Breast epithelium (tissue), 4 donors: Measurements from ENCODE around the gene ABCA3. TPM values are rescaled to one million over a fixed set of nuclear protein-coding genes. Genes with fewer than 3 reads are reported as not detected.

Experiments used
- DNase-seq, 2 donors: peaks; one replicate each; pipeline ENCODE4 v3.0.0-alpha.2; 2019; ENCODE audit warnings: low spot score in 2 of 2
- H3K27ac ChIP-seq, 2 donors: fragments of 200-600 bp; sonication (generic) in 1 of 2; one replicate each; pipeline ENCODE4 v1.5.1; 2016 to 2019; ENCODE audit warnings: mild to moderate bottlenecking in 1 of 2
- H3K27me3 ChIP-seq, 2 donors: fragments of 200-600 bp; sonication (generic) in 1 of 2; one replicate each; pipeline versions ENCODE4 v1.5.1 to v1.6.0; 2017 to 2019; ENCODE audit warnings: control low read depth in 1 of 2, mild to moderate bottlenecking in 1 of 2
- H3K36me3 ChIP-seq: fragments of 200-600 bp; one replicate; pipeline ENCODE4 v1.5.1; 2019
- H3K4me1 ChIP-seq, 2 donors: fragments of 200-600 bp; sonication (generic); one replicate each; pipeline ENCODE4 v1.5.1; 2016 to 2019; ENCODE audit warnings: control low read depth in 1 of 2
- H3K4me3 ChIP-seq, 3 donors: fragments of 200-600 bp; sonication (generic); 1 replicate in 2 of 3; 2 replicates in 1 of 3; pipeline ENCODE4 v1.5.1; 2016 to 2019; ENCODE audit warnings: mild to moderate bottlenecking in 3 of 3, moderate library complexity in 2 of 3
- H3K9me3 ChIP-seq, 2 donors: fragments of 200-600 bp; sonication (generic) in 1 of 2; one replicate each; pipeline ENCODE4 v1.5.1; 2016 to 2019; ENCODE audit warnings: control low read depth in 1 of 2
- POLR2A ChIP-seq: fragments of 450-650 bp; IDR thresholded peaks from one replicate; pipeline ENCODE4 v1.6.1; 2016; ENCODE audit warnings: antibody characterized with exemption, mild to moderate bottlenecking, moderate library complexity
- POLR2AphosphoS5 ChIP-seq, 3 donors: sonication (generic); formaldehyde crosslinking; IDR thresholded peaks; one replicate each; pipeline ENCODE4 v1.6.1; 2017; ENCODE audit warnings: antibody characterized with exemption in 3 of 3
- intact Hi-C: fragments of 100-400 bp; cut with DNase I; formaldehyde crosslinking; loops from one replicate; pipeline ENCODE4 v1.15.1; 2023; ENCODE audit warnings: low total_unique reads
- total RNA-seq, 3 donors: library from RNA; depleted of rRNA; stranded (reverse); fragments of >200 nt; gene quantifications; one replicate each; pipeline ENCODE4 v1.1.0, GENCODE V29; 2016
- TF ChIP-seq, protein P1 (sequence below), 3 donors: fragments of 450-650 bp; IDR thresholded peaks; one replicate each; pipeline ENCODE4 v1.5.1; 2016 to 2017; ENCODE audit warnings: antibody characterized with exemption in 3 of 3, mild to moderate bottlenecking in 3 of 3, moderate library complexity in 3 of 3

The ABCA3 gene
- total RNA-seq, 3 donors from 2014 or later, result 6.2 to 7.8 (median 6.3) TPM

DNA sequence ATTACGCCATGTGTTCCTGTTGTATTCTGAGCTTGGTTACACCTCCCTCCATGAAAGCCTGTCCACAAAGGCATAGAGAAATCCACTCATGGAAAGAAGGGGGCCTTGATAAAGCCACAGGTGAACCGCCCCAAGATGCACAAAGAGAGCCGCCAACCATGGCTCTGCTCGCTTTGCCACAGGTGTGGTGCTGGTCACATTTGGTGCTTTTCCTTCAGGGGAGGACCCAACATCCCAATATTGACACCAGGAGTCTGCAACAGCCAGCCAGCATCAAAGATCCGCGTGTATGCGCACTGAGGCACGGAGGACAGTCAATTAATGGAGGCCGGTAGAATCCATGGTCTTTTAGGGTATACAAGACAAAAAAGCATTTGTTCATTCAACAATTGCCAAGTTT lies 7.3 kb downstream of the ABCA3 start:
- H3K4me1 ChIP-seq, result no peaks in the 10 kb centered on the region
- no peaks in the 10 kb centered on the region for H3K27me3 ChIP-seq
- no peak overlapping the region for H3K4me3 ChIP-seq
- TF ChIP-seq POLR2A, result no peak
- TF ChIP-seq POLR2AphosphoS5 (IDR thresholded peaks at IDR 0.05), result no peak
- TF ChIP-seq, protein P1, sequence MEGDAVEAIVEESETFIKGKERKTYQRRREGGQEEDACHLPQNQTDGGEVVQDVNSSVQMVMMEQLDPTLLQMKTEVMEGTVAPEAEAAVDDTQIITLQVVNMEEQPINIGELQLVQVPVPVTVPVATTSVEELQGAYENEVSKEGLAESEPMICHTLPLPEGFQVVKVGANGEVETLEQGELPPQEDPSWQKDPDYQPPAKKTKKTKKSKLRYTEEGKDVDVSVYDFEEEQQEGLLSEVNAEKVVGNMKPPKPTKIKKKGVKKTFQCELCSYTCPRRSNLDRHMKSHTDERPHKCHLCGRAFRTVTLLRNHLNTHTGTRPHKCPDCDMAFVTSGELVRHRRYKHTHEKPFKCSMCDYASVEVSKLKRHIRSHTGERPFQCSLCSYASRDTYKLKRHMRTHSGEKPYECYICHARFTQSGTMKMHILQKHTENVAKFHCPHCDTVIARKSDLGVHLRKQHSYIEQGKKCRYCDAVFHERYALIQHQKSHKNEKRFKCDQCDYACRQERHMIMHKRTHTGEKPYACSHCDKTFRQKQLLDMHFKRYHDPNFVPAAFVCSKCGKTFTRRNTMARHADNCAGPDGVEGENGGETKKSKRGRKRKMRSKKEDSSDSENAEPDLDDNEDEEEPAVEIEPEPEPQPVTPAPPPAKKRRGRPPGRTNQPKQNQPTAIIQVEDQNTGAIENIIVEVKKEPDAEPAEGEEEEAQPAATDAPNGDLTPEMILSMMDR (IDR thresholded peaks at IDR 0.05), result no peak
- DNase-seq, result peak in 1 of 2 donors; percentile 2
- H3K27ac ChIP-seq, result no peak overlapping the region
- intact Hi-C loops, result no loop called here
- no peaks in the 10 kb centered on the region for H3K36me3 ChIP-seq
- H3K9me3 ChIP-seq, result no peaks in the 10 kb centered on the region

GRCh38 chr16:2331931-2332267 lies 8.6 kb downstream of the ABCA3 start:
- no peak overlapping the region for H3K27ac ChIP-seq
- no peak for DNase-seq
- intact Hi-C loops, result no loop called here
- TF ChIP-seq POLR2AphosphoS5 (IDR thresholded peaks at IDR 0.05), result no peak
- TF ChIP-seq, protein P1 (IDR thresholded peaks at IDR 0.05), result no peak
- no peak for TF ChIP-seq POLR2A
- no peaks in the 10 kb centered on the region for H3K4me1 ChIP-seq
- H3K9me3 ChIP-seq, result no peaks in the 10 kb centered on the region
- no peaks in the 10 kb centered on the region for H3K36me3 ChIP-seq
- H3K4me3 ChIP-seq, result no peak overlapping the region
- no peaks in the 10 kb centered on the region for H3K27me3 ChIP-seq

GRCh38 chr16:2331199-2331930 lies 9.2 kb downstream of the ABCA3 start:
- H3K4me3 ChIP-seq, result no peak overlapping the region
- intact Hi-C loops, result no loop called here
- H3K27me3 ChIP-seq, result no peaks in the 10 kb centered on the region
- no peaks in the 10 kb centered on the region for H3K4me1 ChIP-seq
- H3K36me3 ChIP-seq, result no peaks in the 10 kb centered on the region
- H3K27ac ChIP-seq, result no peak overlapping the region
- DNase-seq, result no peak
- TF ChIP-seq POLR2AphosphoS5 (IDR thresholded peaks at IDR 0.05) (no peak), POLR2A (no peak)
- TF ChIP-seq, protein P1 (IDR thresholded peaks at IDR 0.05), result no peak
- H3K9me3 ChIP-seq, result no peaks in the 10 kb centered on the region

DNA sequence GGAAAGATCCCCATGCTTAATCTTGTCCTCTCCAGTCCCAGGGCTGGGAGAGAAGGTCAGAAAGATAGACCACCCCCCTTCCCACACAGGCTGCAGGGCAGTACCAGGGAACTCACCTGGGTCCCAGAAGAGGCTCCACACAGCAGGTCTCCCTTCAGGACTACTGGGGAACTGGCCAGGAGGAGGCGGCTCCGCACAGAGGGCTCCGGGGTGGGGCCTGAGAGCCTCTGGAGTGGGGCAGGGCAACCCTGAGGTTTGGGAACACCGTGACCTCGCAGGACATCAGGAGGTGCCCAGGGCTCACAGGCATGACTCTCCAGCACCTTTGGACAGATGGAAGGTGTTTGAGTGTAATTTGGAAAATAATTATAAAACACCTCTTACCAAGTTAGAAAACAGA lies 11.0 kb downstream of the ABCA3 start:
- H3K9me3 ChIP-seq, result no peaks in the 10 kb centered on the region
- H3K27me3 ChIP-seq, result no peaks in the 10 kb centered on the region
- no peak overlapping the region for H3K27ac ChIP-seq
- no peaks in the 10 kb centered on the region for H3K4me1 ChIP-seq
- no peak for DNase-seq
- no peaks in the 10 kb centered on the region for H3K36me3 ChIP-seq
- H3K4me3 ChIP-seq, result no peak overlapping the region
- TF ChIP-seq POLR2A (no peak), POLR2AphosphoS5 (IDR thresholded peaks at IDR 0.05) (no peak)
- TF ChIP-seq, protein P1 (IDR thresholded peaks at IDR 0.05), result no peak
- intact Hi-C loops, result no loop called here

- intact Hi-C loops, result no loop called here
- Histone ChIP-seq H3K27me3 (no peaks in the 10 kb centered on the region), H3K27ac (no peak overlapping the region), H3K36me3 (no peaks in the 10 kb centered on the region), H3K4me3 (no peak overlapping the region), H3K9me3 (no peaks in the 10 kb centered on the region), H3K4me1 (no peaks in the 10 kb centered on the region)
- TF ChIP-seq POLR2AphosphoS5 (IDR thresholded peaks at IDR 0.05), result no peak
- no peak for DNase-seq
Observed at GRCh38 chr16:2328428-2328827, 12.1 kb downstream of the ABCA3 start.
